Neural cell (in vitro differentiated cells): ENCODE results near the gene CD2BP2. TPM values are rescaled to one million over a fixed set of nuclear protein-coding genes. Genes with fewer than 3 reads are reported as not detected.

Experiments used
- H2AFZ ChIP-seq: fragments of 200-600, 300-800 bp; sonication (generic), shearing (Covaris generic); 2 replicates; pipeline ENCODE4 v1.6.0; 2014; ENCODE audit warnings: low read depth, mild to moderate bottlenecking, antibody characterized with exemption, low read length, moderate library complexity
- H3F3A ChIP-seq: fragments of 200-600 bp; shearing (Covaris generic); 2 replicates; pipeline ENCODE4 v1.6.1; 2016; ENCODE audit warnings: mild to moderate bottlenecking, moderate library complexity, mixed read lengths, antibody characterized with exemption, low read length; ENCODE audit not compliant: insufficient read depth, poor library complexity, severe bottlenecking
- H3K27ac ChIP-seq: fragments of 200-600, 300-800 bp; sonication (generic), shearing (Covaris generic); 2 replicates; pipeline ENCODE4 v1.5.1; 2014; ENCODE audit warnings: mild to moderate bottlenecking, low read length, moderate library complexity
- H3K27me3 ChIP-seq: fragments of 300-800, 200-600 bp; sonication (generic), shearing (Covaris generic); 2 replicates; pipeline ENCODE4 v1.6.0; 2014; ENCODE audit warnings: mild to moderate bottlenecking, low read depth, low read length, moderate library complexity; ENCODE audit not compliant: insufficient read depth
- H3K36me3 ChIP-seq: fragments of 300-800, 200-600 bp; sonication (generic), shearing (Covaris generic); 2 replicates; pipeline ENCODE4 v1.5.1; 2014; ENCODE audit warnings: mild to moderate bottlenecking, antibody characterized with exemption, low read length, moderate library complexity; ENCODE audit not compliant: insufficient read depth
- H3K4me2 ChIP-seq: fragments of 300-800, 200-600 bp; sonication (generic), shearing (Covaris generic); 2 replicates; pipeline ENCODE4 v1.6.0; 2014; ENCODE audit warnings: mild to moderate bottlenecking, low read length
- H3K4me3 ChIP-seq: fragments of 300-800, 200-600 bp; sonication (generic), shearing (Covaris generic); 2 replicates; pipeline ENCODE4 v1.5.1; 2014; ENCODE audit warnings: mild to moderate bottlenecking, low read length, moderate library complexity
- H3K79me2 ChIP-seq: fragments of 200-600 bp; shearing (Covaris generic); replicated peaks from 2 replicates; pipeline ENCODE4 v1.6.0; 2014; ENCODE audit warnings: mild to moderate bottlenecking, low read length, moderate library complexity; ENCODE audit not compliant: insufficient read depth
- H3K9ac ChIP-seq: fragments of 300-800, 200-600 bp; sonication (generic), shearing (Covaris generic); 2 replicates; pipeline ENCODE4 v1.6.1; 2016; ENCODE audit warnings: mild to moderate bottlenecking, low read length, mixed read lengths
- H3K9me2 ChIP-seq: fragments of 200-600 bp; shearing (Covaris generic); 2 replicates; pipeline ENCODE4 v1.6.1; 2016; ENCODE audit warnings: mild to moderate bottlenecking, low read length, mixed read lengths; ENCODE audit not compliant: insufficient read depth
- H3K9me3 ChIP-seq: fragments of 200-600, 300-800 bp; sonication (generic), shearing (Covaris generic); 2 replicates; pipeline ENCODE4 v1.6.1; 2016; ENCODE audit warnings: mild to moderate bottlenecking, mixed run types, low read length, moderate library complexity, mixed read lengths
- H4K20me1 ChIP-seq: fragments of 200-600 bp; shearing (Covaris generic); 2 replicates; pipeline ENCODE4 v1.6.1; 2016; ENCODE audit warnings: mild to moderate bottlenecking, mixed run types; ENCODE audit not compliant: insufficient read depth
- CTCF ChIP-seq: fragments of 450-650 bp; IDR thresholded peaks from 2 replicates; pipeline ENCODE4 v1.5.1; 2014; ENCODE audit warnings: antibody characterized with exemption, mild to moderate bottlenecking, moderate library complexity; ENCODE audit not compliant: poor library complexity, severe bottlenecking
- EP300 ChIP-seq: fragments of 450-650 bp; conservative IDR thresholded peaks from 2 replicates; pipeline ENCODE4 v1.6.1; 2014; ENCODE audit warnings: antibody characterized with exemption, mild to moderate bottlenecking, moderate library complexity; ENCODE audit not compliant: poor library complexity, severe bottlenecking
- EZH2 ChIP-seq: fragments of 200-600, 300-800 bp; shearing (Covaris generic), sonication (generic); IDR thresholded peaks from 2 replicates; pipeline ENCODE4 v1.6.1; 2014; ENCODE audit warnings: antibody characterized with exemption, low read length, borderline replicate concordance, mild to moderate bottlenecking; ENCODE audit not compliant: insufficient read depth, poor library complexity, severe bottlenecking
- MXI1 ChIP-seq: fragments of 450-650 bp; conservative IDR thresholded peaks from 2 replicates; pipeline ENCODE4 v1.6.1; 2014; ENCODE audit warnings: antibody characterized with exemption, mild to moderate bottlenecking; ENCODE audit not compliant: poor library complexity, severe bottlenecking
- POLR2AphosphoS5 ChIP-seq: IDR thresholded peaks from 2 replicates; pipeline ENCODE4 v1.6.1; 2012
- RAD21 ChIP-seq: fragments of 450-650 bp; conservative IDR thresholded peaks from 2 replicates; pipeline ENCODE4 v1.6.1; 2014; ENCODE audit warnings: antibody characterized with exemption, mild to moderate bottlenecking, moderate library complexity
- REST ChIP-seq: IDR thresholded peaks from 2 replicates; pipeline ENCODE4 v1.6.1; 2012; ENCODE audit warnings: borderline replicate concordance
- SMC3 ChIP-seq: fragments of 450-650 bp; conservative IDR thresholded peaks from 2 replicates; pipeline ENCODE4 v1.6.1; 2014; ENCODE audit warnings: antibody characterized with exemption, mild to moderate bottlenecking, moderate library complexity; ENCODE audit not compliant: poor library complexity
- TAF1 ChIP-seq: IDR thresholded peaks from 2 replicates; pipeline ENCODE4 v1.6.1; 2012; ENCODE audit warnings: low read depth
- polyA plus RNA-seq: library from polyadenylated mRNA; depleted of rRNA; stranded (reverse); fragments of >200 nt; gene quantifications from 2 replicates; pipeline ENCODE4 v1.2.3, GENCODE V29; 2014

CD2BP2 gene
- polyA plus RNA-seq, 1 donor from 2014 or later = 76.3 TPM

GRCh38 chr16:30379158-30379783, 24.2 kb upstream of the CD2BP2 start:
- peak overlapping the region; percentile 98 for H3K4me3 ChIP-seq
- H3K9me3 ChIP-seq = no peaks in the 10 kb centered on the region
- H3K9ac ChIP-seq = peak overlapping the region; percentile 100
- H3K27ac ChIP-seq = peak overlapping the region; percentile 100
- H3K36me3 ChIP-seq = no peaks in the 10 kb centered on the region
- H3K4me2 ChIP-seq = peak overlapping the region; percentile 91
- peaks cover 5% of the 10 kb centered on the region for H3K79me2 ChIP-seq
- H3K27me3 ChIP-seq = no peaks in the 10 kb centered on the region
- TF ChIP-seq TAF1 (no peak), SMC3 (no peak), RAD21 (no peak), CTCF (no peak)
- H3K9me2 ChIP-seq = no peaks in the 10 kb centered on the region
- no peak overlapping the region for H2AFZ ChIP-seq
- no peaks in the 10 kb centered on the region for H3F3A ChIP-seq
- no peaks in the 10 kb centered on the region for H4K20me1 ChIP-seq

- H2AFZ ChIP-seq = peak overlapping the region; percentile 98
- TF ChIP-seq CTCF (peak; percentile 47), RAD21 (peak; percentile 35), EP300 (no peak), SMC3 (peak; percentile 33), POLR2AphosphoS5 (peak; percentile 94), MXI1 (peak; percentile 78), TAF1 (peak; percentile 74), EZH2 (no peak), REST (peak; percentile 90)
- H3K27ac ChIP-seq = peak overlapping the region; percentile 100
- H3K79me2 ChIP-seq = peaks cover 5% of the 10 kb centered on the region
- no peaks in the 10 kb centered on the region for H3F3A ChIP-seq
- no peaks in the 10 kb centered on the region for H3K27me3 ChIP-seq
- no peaks in the 10 kb centered on the region for H3K9me2 ChIP-seq
- peak overlapping the region; percentile 100 for H3K9ac ChIP-seq
- no peaks in the 10 kb centered on the region for H3K36me3 ChIP-seq
- H3K4me3 ChIP-seq = peak overlapping the region; percentile 98
- no peaks in the 10 kb centered on the region for H3K9me3 ChIP-seq
- H3K4me2 ChIP-seq = peak overlapping the region; percentile 91
- H4K20me1 ChIP-seq = no peaks in the 10 kb centered on the region
Observed at GRCh38 chr16:30378236-30379157, 23.4 kb upstream of the CD2BP2 start.
